Heart left ventricle (tissue), 16 donors: ENCODE measurements around the gene STPG4. TPM values are rescaled to one million over a fixed set of nuclear protein-coding genes. Genes with fewer than 3 reads are reported as not detected.
A peak's percentile ranks its signal among the peaks of the same experiment; 100 is the strongest.

Experiments
- ATAC-seq, 4 donors: fragments of 200-7000 bp; cut with Tn5 transposase; one replicate each; pipeline ENCODE4 v1.9.1; 2020 to 2022; ENCODE audit warnings: moderate library complexity in 4 of 4, mild to moderate bottlenecking in 3 of 4, moderate number of reproducible peaks in 1 of 4
- DNase-seq, 5 donors: peaks; one replicate each; pipeline ENCODE4 v3.0.0-alpha.2; 2020
- H3K27ac ChIP-seq, 12 donors: fragments of 200-600 bp; sonication (generic) in 4 of 12; one replicate each; pipeline versions ENCODE4 v1.5.0 to v1.8.0; 2016 to 2022; ENCODE audit warnings: mild to moderate bottlenecking in 2 of 12
- H3K27me3 ChIP-seq, 9 donors: fragments of 200-600 bp; sonication (generic) in 2 of 9; one replicate each; pipeline versions ENCODE4 v1.5.1 to v1.8.0; 2016 to 2022; ENCODE audit warnings: mild to moderate bottlenecking in 3 of 9
- H3K36me3 ChIP-seq, 9 donors: fragments of 200-600 bp; sonication (generic) in 2 of 9; one replicate each; pipeline versions ENCODE4 v1.5.0 to v1.8.0; 2018 to 2022; ENCODE audit warnings: mild to moderate bottlenecking in 2 of 9
- H3K4me1 ChIP-seq, 12 donors: fragments of 200-600 bp; sonication (generic) in 4 of 12; one replicate each; pipeline versions ENCODE4 v1.5.0 to v1.8.0; 2016 to 2022; ENCODE audit warnings: mild to moderate bottlenecking in 3 of 12
- H3K4me3 ChIP-seq, 12 donors: fragments of 200-600 bp; sonication (generic) in 4 of 12; one replicate each; pipeline versions ENCODE4 v1.5.0 to v1.8.0; 2017 to 2022; ENCODE audit warnings: mild to moderate bottlenecking in 9 of 12, moderate library complexity in 4 of 12
- H3K9me3 ChIP-seq, 12 donors: fragments of 200-600 bp; sonication (generic) in 4 of 12; one replicate each; pipeline versions ENCODE4 v1.5.0 to v1.8.0; 2016 to 2022; ENCODE audit warnings: mild to moderate bottlenecking in 1 of 12
- CTCF ChIP-seq, 12 donors: fragments of 200-600 bp; sonication (generic) in 4 of 12; IDR thresholded peaks; one replicate each; pipeline versions ENCODE4 v1.5.0 to v1.8.0; 2018 to 2022; ENCODE audit warnings: antibody characterized with exemption in 12 of 12, mild to moderate bottlenecking in 5 of 12
- POLR2A ChIP-seq, 2 donors: fragments of 450-650 bp; IDR thresholded peaks; one replicate each; pipeline ENCODE4 v1.6.1; 2017; ENCODE audit warnings: antibody characterized with exemption in 2 of 2, mild to moderate bottlenecking in 2 of 2, moderate library complexity in 2 of 2
- WGBS, 4 donors: extraction: QIAGEN DNeasy Blood & Tissue Kit in 2 of 4; methylation state at CpG; one replicate each; pipeline versions ENCODE4 v1.1.5 to v1.1.7; 2013 to 2018; 5-methylcytosine and 5-hydroxymethylcytosine counted together
- intact Hi-C, 10 donors: fragments of 100-400 bp; cut with DNase I; formaldehyde crosslinking; loops; one replicate each; pipeline versions ENCODE4 v1.11.1 to v1.14.2; 2022
- polyA plus RNA-seq, 2 donors: library from polyadenylated mRNA; stranded (reverse); fragments of 200-250 nt; gene quantifications; one replicate each; pipeline ENCODE4 v1.2.3, GENCODE V29; 2013
- total RNA-seq, 9 donors: library from RNA; depleted of rRNA in 2 of 9; stranded (reverse); fragments of >200 nt in 2 of 9; fragmentation: NEBNext Ultra II Directional in 3 of 9; extraction: Animal tissue kit (Norgen Biotek cat#: 25700) in 3 of 9; gene quantifications; one replicate each; pipeline versions ENCODE4 v1.1.0 to v1.2.4, GENCODE V29; 2016 to 2023
- donor health status: ischemic (EF 13 %, LVEDD 7.1; RV severe dilation, severe dysfunction).
- donor health status: healthy with polysubstance abuse.
- donor health status: DM: no; HTN: yes; CAD: no.
- donor health status: DM: no; HTN: no; CAD: no.
- donor health status: ischemic (EF 25% LVEDD 6.9; RV normal size, moderate dysfunction).
- donor health status: ischemic (EF 25% LVEDD 5.7; RV mildly dilated, moderate dysfunction).
- donor health status: healthy.
- donor health status: DM: yes; HTN: yes; CAD: no.
- donor health status: ischemic (EF 35%, LVEDD 5.7; RV mildly dilated, moderate dysfunction).
- donor health status: nonischemic (EF 11% LVEDD 7.7; RV severe dilation, severe dysfunction).
- donor health status: DM: yes; HTN: yes; CAD: no.
- donor health status: PGD.
- donor health status: ischemic (EF 29% LVEDD 5.4; RV normal size, mild dysfunction).
- donor health status: nonischemic (EF 23%, LVEDD 6.1; RV moderate dilation, normal function).

Gene STPG4
- total and polyA plus RNA-seq, 11 donors = 0.52 TPM; not detected in 10

GRCh38 chr2:47083005-47083404 lies 72.1 kb downstream of the STPG4 start:
- WGBS, 4 donors = 88 to 96% (median 91%) methylated on average over 6 of the region's 6 CpGs
- no peaks in the 10 kb centered on the region for H3K36me3 ChIP-seq
- no peak for TF ChIP-seq POLR2A (IDR thresholded peaks at IDR 0.05)
- TF ChIP-seq CTCF (IDR thresholded peaks at IDR 0.05) = no peak
- no peak overlapping the region for H3K4me3 ChIP-seq
- DNase-seq = no peak
- H3K27me3 ChIP-seq = no peaks in the 10 kb centered on the region
- peaks cover 16 to 74% (median 63%) of the 10 kb centered on the region in 12 donors for H3K4me1 ChIP-seq
- intact Hi-C loops = no loop called here
- no peaks in the 10 kb centered on the region for H3K9me3 ChIP-seq
- peak overlapping the region in 5 of 12 donors; percentile 49 to 89 (median 65) for H3K27ac ChIP-seq
- no peak for ATAC-seq

GRCh38 chr2:47080888-47081301 lies 74.2 kb downstream of the STPG4 start:
- peaks cover 13 to 75% (median 55%) of the 10 kb centered on the region in 12 donors for H3K4me1 ChIP-seq
- DNase-seq (no peak), ATAC-seq (no peak)
- H3K36me3 ChIP-seq = no peaks in the 10 kb centered on the region
- H3K4me3 ChIP-seq = no peak overlapping the region
- WGBS, 4 donors = 88 to 98% (median 96%) methylated on average over 6 to 7 of the region's 7 CpGs
- no peaks in the 10 kb centered on the region for H3K9me3 ChIP-seq
- peak overlapping the region in 1 of 12 donors; percentile 82 for H3K27ac ChIP-seq
- H3K27me3 ChIP-seq = no peaks in the 10 kb centered on the region
- intact Hi-C loops = no loop called here
- TF ChIP-seq CTCF (IDR thresholded peaks at IDR 0.05) (no peak), POLR2A (IDR thresholded peaks at IDR 0.05) (no peak)

GRCh38 chr2:47079515-47080412 lies 75.3 kb downstream of the STPG4 start:
- Histone ChIP-seq H3K4me3 (no peak overlapping the region), H3K27ac (peak overlapping the region in 5 of 12 donors; percentile 34 to 82 (median 48)), H3K27me3 (no peaks in the 10 kb centered on the region), H3K36me3 (no peaks in the 10 kb centered on the region), H3K4me1 (peaks cover 9 to 77% (median 51%) of the 10 kb centered on the region in 12 donors), H3K9me3 (no peaks in the 10 kb centered on the region)
- intact Hi-C loops = no loop called here
- TF ChIP-seq POLR2A (IDR thresholded peaks at IDR 0.05) (no peak), CTCF (IDR thresholded peaks at IDR 0.05) (no peak)
- ATAC-seq (peak; percentile 17 to 58 (median 34)), DNase-seq (peak in 3 of 5 donors; percentile 32 to 52 (median 32))
- 57 to 69% (median 60%) methylated on average over 8 to 11 of the region's 11 CpGs for WGBS, 4 donors
